COLO829 (cell line): ENCODE data around the gene ZNF844.
"Not testable (repeated sequence)": the region's sequence is repeated elsewhere in the genome, so short reads cannot be mapped to it uniquely, and the experiment has no call there.

Experiments used
- DNase-seq: peaks from one replicate; pipeline ENCODE4 v3.0.0; 2012; ENCODE audit warnings: low spot score

ZNF844 gene

DNA sequence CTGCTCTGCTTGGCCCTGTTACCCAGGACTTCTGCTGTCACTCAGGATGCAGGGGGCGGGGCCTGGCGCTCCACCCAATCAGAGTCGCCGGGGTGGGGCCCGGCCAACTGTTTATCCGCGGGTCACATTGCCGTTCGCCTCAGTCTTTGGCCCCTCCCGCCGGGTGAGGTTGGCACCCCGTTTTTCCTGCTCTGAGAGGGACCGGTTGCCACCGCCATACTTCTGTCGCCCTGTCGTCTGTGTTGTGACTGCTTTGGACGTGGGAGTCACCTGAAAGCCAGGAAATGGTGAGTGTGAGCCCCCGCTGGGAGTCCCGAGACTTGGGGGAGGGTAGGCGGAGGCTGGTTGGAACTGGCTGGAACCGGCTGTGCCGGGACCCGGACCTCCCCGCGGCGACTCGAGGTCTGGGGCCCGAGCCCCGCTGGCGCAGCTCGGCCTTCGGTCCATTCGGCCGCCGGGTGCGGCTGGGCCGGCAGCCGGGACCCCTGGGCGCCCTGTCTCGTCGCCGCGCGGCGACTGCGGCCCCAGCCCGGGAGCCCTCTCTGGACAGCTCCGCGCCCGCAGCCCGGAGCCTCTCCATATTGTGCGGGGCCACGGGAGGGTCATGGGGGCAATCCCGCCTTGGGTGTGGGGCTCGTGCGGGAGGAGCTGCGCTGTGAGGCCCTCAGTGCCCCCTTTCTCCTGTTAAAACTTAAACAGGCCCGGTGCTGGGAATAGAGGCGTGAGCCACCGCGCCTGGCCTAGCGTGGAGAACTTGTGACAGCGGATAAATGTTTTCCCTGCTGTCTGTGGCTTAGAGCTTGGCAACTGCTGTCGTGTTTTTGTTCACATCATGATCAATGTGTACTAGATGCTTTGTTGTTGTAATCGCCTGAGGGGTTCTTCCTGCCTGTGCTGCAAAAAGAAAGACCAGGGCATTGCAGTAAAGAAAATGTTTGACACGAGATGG, at the start of gene ZNF844:
Gene ZNF844 (plus strand): TSS at position 142 of the 949 bp plus-strand sequence. CDS start 143 bp downstream, at position 285.
- peak; percentile 46 for DNase-seq

DNA sequence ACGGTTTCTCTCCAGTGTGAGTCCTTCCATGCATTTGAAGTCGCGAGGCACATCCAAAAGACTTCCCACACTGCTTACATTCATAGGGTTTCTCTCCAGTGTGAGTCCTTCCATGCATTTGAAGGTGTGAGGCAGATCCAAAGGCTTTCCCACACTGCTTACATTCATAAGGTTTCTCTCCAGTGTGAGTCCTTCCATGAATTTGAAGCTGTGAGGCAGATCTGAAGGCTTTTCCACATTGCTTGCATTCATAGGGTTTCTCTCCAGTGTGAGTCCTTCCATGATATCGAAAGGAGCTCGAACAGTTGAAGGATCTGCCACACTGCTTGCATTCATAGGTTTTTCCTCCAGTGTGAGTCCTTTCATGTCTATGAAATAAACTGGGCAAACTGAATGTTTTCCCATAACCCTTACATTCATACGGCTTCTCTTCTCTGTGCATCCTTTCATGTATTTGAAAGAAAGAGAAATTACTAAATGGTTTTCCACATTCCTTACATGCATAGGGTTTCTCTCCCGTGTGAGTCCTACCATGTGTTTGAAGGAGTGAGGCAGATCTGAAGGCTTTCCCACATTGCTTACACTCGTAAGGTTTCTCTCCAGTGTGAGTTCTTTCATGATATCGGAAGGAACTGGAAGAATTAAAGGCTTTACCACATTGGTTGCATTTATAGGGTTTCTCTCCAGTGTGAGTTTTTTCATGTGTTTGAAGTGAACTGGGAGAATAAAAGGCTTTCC, 49.3 kb upstream of the ZNF844 start:
- DNase-seq, result no peak

GRCh38 chr19:12015753-12016116, 48.8 kb upstream of the ZNF844 start:
- DNase-seq, result no peak

- DNase-seq, result no peak
Observed at GRCh38 chr19:12034198-12034597, 30.3 kb upstream of the ZNF844 start.

- DNase-seq, result no peak
Observed at GRCh38 chr19:12034620-12035019, 29.9 kb upstream of the ZNF844 start.

DNA sequence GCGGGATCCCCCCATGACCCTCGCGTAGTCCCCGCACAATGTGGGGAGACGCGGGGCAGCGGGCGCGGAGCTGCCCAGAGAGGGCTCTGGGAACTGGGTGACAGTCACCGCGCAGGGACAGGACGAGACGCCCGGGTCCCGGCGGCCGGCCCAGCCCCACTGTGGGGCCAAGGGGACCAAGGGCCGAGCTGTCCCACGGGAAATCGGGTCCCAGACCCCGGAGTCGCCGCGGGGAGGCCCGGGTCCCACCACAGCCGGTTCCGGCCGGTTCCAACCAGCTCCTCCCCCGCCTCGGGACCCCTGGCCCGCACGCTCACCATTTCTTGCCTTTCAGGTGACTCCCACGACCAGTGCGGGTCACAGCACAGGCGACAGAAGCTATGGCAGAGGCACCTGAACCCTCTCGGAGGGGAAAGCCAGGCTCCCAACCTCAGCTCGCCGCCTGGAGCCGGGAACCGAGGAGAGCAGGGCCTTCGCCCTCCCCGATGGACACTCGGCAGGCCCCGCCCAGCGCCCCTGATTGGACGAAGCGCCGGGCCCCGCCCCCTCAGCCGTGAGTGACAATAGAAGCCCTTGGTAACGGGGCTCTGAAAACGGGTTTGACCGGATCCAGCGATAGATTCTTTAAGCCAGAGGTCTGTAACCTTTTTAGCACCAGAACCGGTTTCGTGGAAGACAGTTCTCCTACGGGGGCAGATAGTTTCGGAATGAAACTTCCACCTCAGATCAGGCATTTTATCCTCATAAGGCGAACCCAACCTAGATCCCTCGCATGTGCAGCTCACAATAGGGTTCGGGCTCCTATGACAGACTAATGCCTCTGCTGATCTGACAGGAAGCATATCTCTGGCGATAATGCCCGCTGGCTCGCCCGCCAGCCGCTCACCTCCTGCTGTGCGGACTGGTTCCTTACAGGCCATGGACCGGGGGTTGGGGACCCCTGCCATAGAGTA, 29.0 kb upstream of the ZNF844 start, which contains the start of gene ZNF433:
Gene ZNF433 (minus strand): TSS at position 460 of the 953 bp plus-strand sequence. CDS start 140 bp downstream, at position 320.
- DNase-seq, result peak; percentile 92

DNA sequence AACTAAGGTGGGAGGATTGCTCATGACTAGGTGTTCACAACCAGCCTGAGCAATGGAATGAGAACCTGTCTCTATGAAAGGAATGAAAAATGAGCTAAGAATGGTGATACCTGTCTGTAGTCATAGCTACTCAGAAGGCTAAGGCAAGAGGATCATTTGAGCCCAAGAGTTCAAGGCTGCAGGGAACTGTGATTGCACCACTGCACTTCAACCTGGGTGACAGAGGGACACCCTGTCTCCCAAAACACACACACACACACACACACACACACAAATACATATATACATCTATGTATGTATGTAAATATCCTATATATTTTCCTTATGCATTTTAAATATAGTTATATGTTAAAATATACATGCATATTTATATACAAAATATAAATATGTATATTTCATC, 21.6 kb upstream of the ZNF844 start:
- DNase-seq, result no peak

DNA sequence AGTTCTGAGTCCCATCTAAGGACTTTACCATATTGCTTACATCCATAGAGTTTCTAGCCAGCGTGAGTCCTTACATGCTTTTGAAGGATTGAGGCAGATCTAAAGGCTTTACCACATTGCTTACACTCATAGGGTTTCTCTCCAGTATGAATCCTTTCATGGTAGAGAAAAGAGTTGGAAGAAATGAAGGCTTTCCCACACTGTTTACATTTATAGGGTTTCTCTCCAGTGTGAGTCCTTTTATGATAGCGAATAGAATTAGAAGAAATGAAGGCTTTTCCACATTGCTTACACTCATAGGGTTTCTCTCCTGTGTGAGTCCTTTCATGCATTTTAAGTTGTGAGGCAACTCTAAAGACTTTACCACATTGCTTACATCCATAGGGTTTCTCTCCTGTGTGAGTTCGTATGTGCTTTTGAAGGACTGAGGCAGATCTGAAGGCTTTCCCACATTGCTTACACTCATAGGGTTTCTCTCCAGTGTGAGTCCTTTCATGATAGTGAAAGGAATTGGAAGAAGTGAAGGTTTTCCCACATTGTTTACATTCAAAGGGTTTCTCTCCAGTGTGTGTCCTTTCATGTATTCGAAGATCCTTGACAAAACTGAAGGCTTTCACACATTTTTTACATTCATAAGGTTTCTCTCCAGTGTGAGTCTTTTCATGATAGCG, 20.6 kb upstream of the ZNF844 start:
- no peak for DNase-seq

GRCh38 chr19:12047868-12048267, 16.7 kb upstream of the ZNF844 start:
- no peak for DNase-seq

GRCh38 chr19:12052091-12052496, 12.4 kb upstream of the ZNF844 start:
- no peak for DNase-seq

DNA sequence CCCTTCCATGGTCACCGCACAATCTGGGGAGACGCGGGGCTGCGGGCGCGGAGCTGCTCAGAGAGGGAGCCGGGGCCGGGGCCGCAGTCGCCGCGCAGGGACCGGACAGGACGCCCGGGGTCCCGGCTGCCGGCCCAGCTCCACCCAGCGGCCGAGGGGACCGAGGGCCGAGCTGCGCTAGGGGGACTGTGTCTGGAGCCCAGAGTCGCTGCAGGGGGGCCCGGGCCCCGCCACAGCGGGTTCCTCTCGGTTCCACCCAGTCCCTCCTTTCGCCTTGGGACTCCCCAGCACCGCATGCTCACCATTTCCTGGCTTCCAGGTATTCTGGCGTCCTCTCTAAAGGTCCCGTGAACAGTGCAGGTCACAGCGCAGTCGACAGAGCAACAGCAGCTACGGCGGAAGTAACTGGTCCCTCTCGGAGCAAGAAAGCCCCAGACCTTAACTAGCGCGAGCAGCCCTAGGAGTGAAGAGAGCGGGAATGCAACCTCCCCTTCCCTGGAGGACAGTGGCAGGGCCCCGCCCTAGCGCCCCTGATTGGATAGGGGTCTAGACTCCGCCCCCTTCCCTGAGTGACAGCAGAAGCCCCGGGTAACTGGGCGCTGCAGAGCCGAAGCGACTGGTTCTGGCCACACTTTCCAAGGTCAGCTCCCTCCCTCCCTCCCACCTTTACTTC, 11.9 kb upstream of the ZNF844 start, which contains the start of gene ZNF878:
Gene ZNF878 (minus strand): TSS at position 465 of the 673 bp plus-strand sequence. CDS start 160 bp downstream, at position 305.
- DNase-seq, result peak; percentile 53

- DNase-seq, result no peak
Observed at GRCh38 chr19:12055784-12056183, 8.7 kb upstream of the ZNF844 start.

DNA sequence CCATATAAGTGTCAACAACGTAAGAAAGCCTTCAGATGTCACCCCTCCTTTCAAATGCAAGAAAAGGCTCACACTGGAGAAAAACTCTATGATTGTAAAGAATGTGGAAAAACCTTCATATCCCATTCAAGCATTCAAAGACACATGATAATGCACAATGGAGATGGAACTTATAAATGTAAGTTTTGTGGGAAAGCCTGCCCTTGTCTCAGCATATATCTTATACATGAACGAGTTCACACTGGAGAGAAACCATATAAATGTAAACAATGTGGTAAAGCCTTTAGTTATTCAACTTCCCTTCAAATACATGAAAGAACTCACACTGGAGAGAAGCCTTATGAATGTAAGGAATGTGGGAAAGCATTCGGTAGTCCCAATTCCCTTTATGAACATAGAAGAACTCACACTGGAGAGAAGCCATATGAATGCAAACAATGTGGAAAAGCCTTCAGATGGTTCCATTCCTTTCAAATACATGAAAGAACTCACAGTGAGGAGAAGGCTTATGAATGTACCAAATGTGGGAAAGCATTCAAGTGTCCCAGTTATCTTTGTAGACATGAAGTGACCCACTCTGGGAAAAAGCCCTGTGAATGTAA, 11.1 kb downstream of the ZNF844 start:
- DNase-seq, result no peak

DNA sequence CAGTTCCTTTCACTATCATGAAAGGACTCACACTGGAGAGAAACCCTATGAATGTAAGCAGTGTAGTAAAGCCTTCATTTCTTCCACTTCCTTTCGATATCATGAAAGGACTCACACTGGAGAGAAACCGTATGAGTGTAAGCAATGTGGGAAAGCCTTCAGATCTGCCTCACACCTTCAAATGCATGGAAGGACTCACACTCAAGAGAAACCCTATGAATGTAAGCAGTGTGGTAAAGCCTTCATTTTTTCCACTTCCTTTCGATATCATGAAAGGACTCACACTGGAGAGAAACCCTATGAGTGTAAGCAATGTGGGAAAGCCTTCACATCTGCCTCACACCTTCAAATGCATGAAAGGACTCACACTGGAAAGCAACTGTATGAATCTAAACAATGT, 11.8 kb downstream of the ZNF844 start:
- DNase-seq, result not testable (repeated sequence)

- DNase-seq, result no peak
Observed at GRCh38 chr19:12077375-12077774, 12.8 kb downstream of the ZNF844 start.

DNA sequence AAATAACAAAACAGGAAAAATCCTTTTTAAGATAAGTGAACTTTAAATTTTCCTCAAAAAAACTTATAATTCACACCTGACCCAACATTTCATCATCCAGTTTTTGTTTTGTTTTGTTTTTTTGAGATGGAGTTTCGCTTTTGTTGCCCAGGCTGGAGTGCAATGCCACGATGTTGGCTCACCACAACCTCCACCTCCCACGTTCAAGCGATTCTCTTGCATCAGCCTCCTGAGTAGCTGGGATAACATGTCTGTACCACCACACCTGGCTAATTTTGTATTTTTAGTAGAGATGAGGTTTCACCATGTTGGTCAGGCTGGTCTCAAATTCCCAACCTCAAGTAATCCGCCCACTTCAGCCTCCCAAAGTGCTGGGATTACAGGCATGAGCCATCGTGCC, 18.8 kb downstream of the ZNF844 start:
- DNase-seq, result not testable (repeated sequence)

GRCh38 chr19:12085074-12085818, 20.7 kb downstream of the ZNF844 start:
- no peak for DNase-seq

GRCh38 chr19:12090807-12091206, 26.3 kb downstream of the ZNF844 start:
- peak; percentile 33 for DNase-seq
